T47D (cell line): Measurements from ENCODE around the gene CEACAM18.
"Not testable (repeated sequence)": the region's sequence is repeated elsewhere in the genome, so short reads cannot be mapped to it uniquely, and the experiment has no call there.

Source experiments
- DNase-seq, 2 experiments: peaks; one replicate each; pipeline versions ENCODE4 v3.0.0 to v3.0.0-alpha.2; 2011 to 2012; ENCODE audit warnings: low read depth in 1 of 2, low spot score in 1 of 2
- JUND ChIP-seq: IDR thresholded peaks from 2 replicates; pipeline ENCODE4 v1.6.1; 2012; ENCODE audit warnings: low read depth
- in situ Hi-C: cut with HindIII; loops from 2 replicates; pipeline ENCODE4 v1.10.0; 2016; ENCODE audit warnings: low sequenced_read_pairs, low pct_unique_long_range_greater_than_20kb

The CEACAM18 gene

GRCh38 chr19:51485960-51486660 is 7.8 kb downstream of the CEACAM18 start:
- no peak for DNase-seq
- no peak for TF ChIP-seq JUND
- in situ Hi-C loops: no loop called here

GRCh38 chr19:51488491-51488890 is 10.2 kb downstream of the CEACAM18 start:
- in situ Hi-C loops: no loop called here
- TF ChIP-seq JUND: no peak
- no peak for DNase-seq

- in situ Hi-C loops: no loop called here
- no peak for DNase-seq
Observed at GRCh38 chr19:51489113-51489512, 10.8 kb downstream of the CEACAM18 start.

DNA sequence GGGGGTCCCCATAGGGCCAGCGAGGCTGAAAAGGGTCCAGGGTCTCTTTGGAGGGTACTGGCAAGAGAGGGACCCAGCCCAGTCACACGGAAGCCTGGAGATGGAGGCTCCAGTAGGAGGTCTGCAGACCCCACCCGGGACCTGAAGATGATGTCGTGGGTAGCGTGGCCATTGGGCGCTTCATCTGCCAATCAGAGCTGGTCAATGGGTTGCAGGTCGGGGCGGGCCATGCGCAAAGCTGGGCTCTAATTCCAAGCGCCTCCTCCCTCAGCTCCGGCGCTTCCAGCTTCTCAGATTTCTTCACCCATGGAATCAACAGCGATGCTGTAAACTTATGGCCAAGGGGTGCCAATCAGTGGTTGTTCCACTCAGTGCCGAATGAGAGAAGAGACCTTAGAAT is 12.3 kb downstream of the CEACAM18 start:
- no peak for TF ChIP-seq JUND
- peak in 1 of 2 experiments; percentile 26 for DNase-seq
- in situ Hi-C loops: no loop called here

More at GRCh38 chr19:51489113-51489512, 10.8 kb downstream of the CEACAM18 start:
- no peak for TF ChIP-seq JUND

DNA sequence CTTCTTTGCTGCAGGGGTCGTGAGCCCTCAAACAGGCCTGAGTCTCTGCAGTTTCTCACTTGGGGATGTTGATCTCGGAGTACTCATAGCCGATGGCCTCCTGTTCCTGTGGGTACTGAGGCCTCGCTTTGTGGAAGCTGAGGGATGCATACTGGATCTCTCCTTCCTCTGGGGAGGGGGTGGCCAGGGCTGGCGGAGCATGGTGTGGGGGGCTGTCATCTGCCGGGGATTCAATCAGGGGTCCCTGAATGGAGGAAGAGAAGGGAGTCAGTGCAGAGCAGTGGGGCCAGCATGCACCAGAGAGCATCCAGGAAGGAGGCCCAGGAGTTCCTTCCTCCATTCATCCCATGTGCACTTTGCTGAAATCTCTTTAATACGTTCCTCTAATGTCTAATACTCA is 13.2 kb downstream of the CEACAM18 start:
- no peak for TF ChIP-seq JUND
- in situ Hi-C loops: no loop called here
- no peak for DNase-seq

GRCh38 chr19:51493776-51494175 is 15.4 kb downstream of the CEACAM18 start:
- in situ Hi-C loops: no loop called here
- DNase-seq: no peak

GRCh38 chr19:51497666-51498065 is 19.3 kb downstream of the CEACAM18 start:
- in situ Hi-C loops: no loop called here
- DNase-seq: no peak
- TF ChIP-seq JUND: no peak

More at GRCh38 chr19:51493776-51494175, 15.4 kb downstream of the CEACAM18 start:
- no peak for TF ChIP-seq JUND

GRCh38 chr19:51500931-51501330 is 22.6 kb downstream of the CEACAM18 start:
- in situ Hi-C loops, DNase-seq: not testable (repeated sequence)

GRCh38 chr19:51501594-51502263 is 23.4 kb downstream of the CEACAM18 start, which contains the start of gene SIGLEC12:
SIGLEC12 (minus strand) TSS chr19:51501800; CDS start chr19:51501733, 67 bp downstream.
- TF ChIP-seq JUND: no peak
- in situ Hi-C loops: no loop called here
- DNase-seq: no peak

DNA sequence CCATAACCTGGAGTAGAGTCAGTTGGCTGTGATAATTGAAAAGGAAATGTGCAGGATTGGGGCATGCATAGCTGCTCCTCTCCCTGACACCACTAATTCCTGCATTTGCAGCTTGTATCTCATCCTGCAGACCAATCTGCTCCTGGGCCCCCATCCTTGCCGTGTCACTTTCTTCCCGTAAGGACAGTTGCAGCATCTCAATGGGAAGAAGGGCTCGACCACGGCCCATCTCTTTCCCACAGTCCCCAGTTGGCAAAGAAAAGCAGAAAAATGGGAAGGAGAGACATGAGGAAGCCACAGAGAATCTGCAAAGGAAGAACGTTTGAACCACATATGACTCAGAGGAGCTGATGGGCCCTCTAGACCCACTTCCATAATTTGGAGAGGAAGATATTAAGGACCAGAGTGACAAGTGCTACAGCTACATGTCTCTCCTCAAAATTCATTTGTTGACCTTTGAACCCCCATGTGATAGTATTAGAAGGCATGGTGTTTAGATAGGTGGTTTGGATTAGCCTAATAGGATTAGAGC is 25.0 kb downstream of the CEACAM18 start:
- no peak for TF ChIP-seq JUND
- in situ Hi-C loops: no loop called here
- no peak for DNase-seq

GRCh38 chr19:51503896-51504295 is 25.6 kb downstream of the CEACAM18 start:
- no peak for TF ChIP-seq JUND
- no peak for DNase-seq
- in situ Hi-C loops: no loop called here

DNA sequence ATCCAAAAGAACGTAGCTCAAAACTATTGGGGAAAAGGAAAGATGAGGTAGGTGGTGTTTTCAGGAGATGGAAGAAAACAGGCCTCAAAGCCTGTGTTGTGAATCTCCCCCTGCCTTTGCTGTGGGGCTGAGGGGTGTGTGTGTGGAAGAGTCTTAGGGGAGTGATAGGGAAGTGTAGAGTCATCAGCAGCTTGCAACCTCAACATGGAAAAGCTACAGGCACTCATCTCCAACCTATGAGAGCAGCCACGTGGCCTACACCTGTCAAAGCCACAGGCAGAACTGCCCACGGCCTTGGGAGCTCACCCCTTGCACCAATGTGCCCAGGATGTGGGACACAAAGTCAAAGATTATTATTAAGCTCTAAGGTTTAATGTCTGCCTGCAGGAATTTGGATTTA is 27.6 kb downstream of the CEACAM18 start:
- TF ChIP-seq JUND: no peak
- no peak for DNase-seq
- in situ Hi-C loops: no loop called here

DNA sequence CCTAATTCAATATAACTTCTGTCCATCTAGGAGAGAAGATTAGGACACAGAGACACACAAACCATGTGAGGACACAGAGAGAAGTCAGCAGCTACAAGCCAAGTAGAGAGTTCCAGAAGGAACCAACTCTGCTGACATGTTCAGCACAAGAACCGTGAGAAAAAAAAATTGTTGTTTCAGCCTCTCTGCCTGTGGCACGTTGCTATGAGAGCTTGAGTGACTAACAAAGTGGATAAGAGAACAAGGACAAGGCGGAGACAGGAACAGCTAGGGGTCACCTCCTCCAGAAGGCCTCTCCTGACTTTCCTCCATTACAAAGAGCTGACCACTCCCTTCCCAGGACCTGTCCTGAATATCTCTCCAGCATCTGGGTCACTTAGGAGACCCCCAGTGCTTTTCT is 28.9 kb downstream of the CEACAM18 start:
- in situ Hi-C loops: no loop called here
- DNase-seq: no peak
- no peak for TF ChIP-seq JUND
